A673 (cell line): ENCODE data around the gene IMMP2L. TPM values are rescaled to one million over a fixed set of nuclear protein-coding genes. Genes with fewer than 3 reads are reported as not detected.

Experiments used
- BruUV-seq: library from RNA; stranded (reverse); fragments of 400-500 nt; replicated peaks from 2 replicates; lab custom pipeline; 2021; lab: Mats Ljungman, UMichigan
- CTCF ChIA-PET: fragments of 300-600 bp; sonication (Branson Sonifier 250); formaldehyde crosslinking; loops from one replicate; lab custom pipeline; 2022; ENCODE audit warnings: antibody characterized with exemption; lab: Charles Lee
- POLR2A ChIA-PET: fragments of 300-600 bp; sonication (Branson Sonifier 250); formaldehyde crosslinking; loops from one replicate; lab custom pipeline; 2022; ENCODE audit warnings: antibody characterized with exemption; ENCODE audit not compliant: low non-redundant PET; lab: Charles Lee
- DNase-seq: peaks from one replicate; pipeline ENCODE4 v3.0.0-alpha.2; 2015; ENCODE audit warnings: low spot score
- H3K27ac ChIP-seq: fragments of 200-600 bp; sonication (generic); 2 replicates; pipeline ENCODE4 v1.5.1; 2016; ENCODE audit warnings: mixed run types, low read depth, mild to moderate bottlenecking, mixed read lengths, antibody characterized with exemption, low read length; ENCODE audit not compliant: poor library complexity, severe bottlenecking
- H3K27me3 ChIP-seq: fragments of 200-600 bp; sonication (generic); replicated peaks from 2 replicates; pipeline ENCODE4 v1.6.1; 2017; ENCODE audit warnings: mixed run types, low read depth, mild to moderate bottlenecking, mixed read lengths, antibody characterized with exemption, low read length; ENCODE audit not compliant: insufficient read depth, poor library complexity
- H3K36me3 ChIP-seq: fragments of 200-600 bp; sonication (generic); 2 replicates; pipeline ENCODE4 v1.6.1; 2016; ENCODE audit warnings: mixed run types, mild to moderate bottlenecking, mixed read lengths, antibody characterized with exemption, low read length; ENCODE audit not compliant: insufficient read depth, poor library complexity, severe bottlenecking
- H3K4me1 ChIP-seq: fragments of 200-600 bp; sonication (generic); 2 replicates; pipeline ENCODE4 v1.6.1; 2017; ENCODE audit warnings: mixed run types, mild to moderate bottlenecking, mixed read lengths, antibody characterized with exemption, low read length; ENCODE audit not compliant: insufficient read depth, poor library complexity, severe bottlenecking
- H3K4me3 ChIP-seq: fragments of 200-600 bp; sonication (generic); 2 replicates; pipeline ENCODE4 v1.5.1; 2016; ENCODE audit warnings: low read depth, mixed run types, mild to moderate bottlenecking, mixed read lengths, low read length; ENCODE audit not compliant: poor library complexity, severe bottlenecking
- H3K9me3 ChIP-seq: fragments of 200-600 bp; sonication (generic); 2 replicates; pipeline ENCODE4 v1.6.1; 2016; ENCODE audit warnings: mixed run types, low read depth, mild to moderate bottlenecking, mixed read lengths, antibody characterized with exemption, low read length; ENCODE audit not compliant: poor library complexity, severe bottlenecking
- EZH2 ChIP-seq: fragments of 200-600 bp; sonication (generic); IDR thresholded peaks from 2 replicates; pipeline ENCODE4 v1.6.1; 2017; ENCODE audit warnings: borderline replicate concordance, low read depth, mild to moderate bottlenecking, mixed read lengths, antibody characterized with exemption, low read length; ENCODE audit not compliant: poor library complexity, severe bottlenecking
- intact Hi-C: fragments of 100-400 bp; cut with micrococcal nuclease; formaldehyde crosslinking; loops from one replicate; pipeline ENCODE4 v1.10.0; 2022; ENCODE audit not compliant: unreplicated experiment
- total RNA-seq: library from RNA; stranded (reverse); gene quantifications from 2 replicates; pipeline ENCODE4 v1.2.3, GENCODE V29; 2021
- TF ChIP-seq, protein P1 (sequence below): fragments of 300-800, 200-600 bp; sonication (generic); conservative IDR thresholded peaks from 2 replicates; pipeline ENCODE4 v1.5.1; 2017; ENCODE audit warnings: low read depth, mild to moderate bottlenecking, antibody characterized with exemption, low read length, moderate library complexity, mixed read lengths

The IMMP2L gene
- total RNA-seq, 1 experiment from 2014 or later, result 10.0 TPM

DNA sequence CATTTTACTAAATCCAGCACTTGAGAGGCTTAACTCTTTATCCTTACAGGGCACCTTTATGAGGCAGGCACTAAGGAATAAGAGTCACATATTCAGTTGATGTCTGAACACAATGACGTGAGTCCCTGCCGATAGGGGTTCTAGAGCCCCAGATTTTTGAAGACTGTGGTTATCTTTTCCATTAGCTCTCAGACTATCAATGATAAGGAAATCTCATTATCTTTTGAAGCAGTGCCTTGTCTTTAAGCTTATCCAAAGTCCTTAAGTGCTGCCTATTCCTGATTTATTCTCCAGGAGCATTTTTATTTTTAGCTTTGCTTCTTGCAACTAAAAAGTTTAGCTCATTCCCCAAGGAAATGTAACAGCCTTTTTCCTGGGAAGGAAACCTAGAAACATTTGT is 915.5 kb downstream of the IMMP2L start:
- intact Hi-C loops, result no loop called here

DNA sequence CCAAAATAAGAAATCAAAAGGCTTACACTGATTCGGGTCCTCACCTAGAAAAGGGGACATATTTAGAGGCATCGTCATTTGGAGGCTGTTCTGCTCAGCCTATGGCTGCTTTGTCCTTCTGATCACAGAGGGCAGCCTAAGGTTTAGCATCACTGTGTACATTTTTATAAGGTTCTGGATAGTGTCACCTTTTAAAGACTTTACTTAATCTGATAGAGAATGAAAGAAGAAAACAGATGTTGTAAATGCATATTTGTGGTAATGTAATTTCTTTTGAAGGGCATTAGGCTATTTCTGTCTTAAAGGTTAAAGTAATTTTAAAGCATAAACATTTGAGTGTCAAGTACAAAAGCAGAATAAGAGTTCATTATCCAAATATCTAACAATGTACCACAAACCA is 916.7 kb downstream of the IMMP2L start:
- intact Hi-C loops, result no loop called here
- Histone ChIP-seq H3K9me3 (no peaks in the 10 kb centered on the region), H3K27ac (no peak overlapping the region), H3K4me1 (no peaks in the 10 kb centered on the region), H3K27me3 (no peaks in the 10 kb centered on the region), H3K4me3 (no peak overlapping the region), H3K36me3 (no peaks in the 10 kb centered on the region)
- TF ChIP-seq, protein P1, sequence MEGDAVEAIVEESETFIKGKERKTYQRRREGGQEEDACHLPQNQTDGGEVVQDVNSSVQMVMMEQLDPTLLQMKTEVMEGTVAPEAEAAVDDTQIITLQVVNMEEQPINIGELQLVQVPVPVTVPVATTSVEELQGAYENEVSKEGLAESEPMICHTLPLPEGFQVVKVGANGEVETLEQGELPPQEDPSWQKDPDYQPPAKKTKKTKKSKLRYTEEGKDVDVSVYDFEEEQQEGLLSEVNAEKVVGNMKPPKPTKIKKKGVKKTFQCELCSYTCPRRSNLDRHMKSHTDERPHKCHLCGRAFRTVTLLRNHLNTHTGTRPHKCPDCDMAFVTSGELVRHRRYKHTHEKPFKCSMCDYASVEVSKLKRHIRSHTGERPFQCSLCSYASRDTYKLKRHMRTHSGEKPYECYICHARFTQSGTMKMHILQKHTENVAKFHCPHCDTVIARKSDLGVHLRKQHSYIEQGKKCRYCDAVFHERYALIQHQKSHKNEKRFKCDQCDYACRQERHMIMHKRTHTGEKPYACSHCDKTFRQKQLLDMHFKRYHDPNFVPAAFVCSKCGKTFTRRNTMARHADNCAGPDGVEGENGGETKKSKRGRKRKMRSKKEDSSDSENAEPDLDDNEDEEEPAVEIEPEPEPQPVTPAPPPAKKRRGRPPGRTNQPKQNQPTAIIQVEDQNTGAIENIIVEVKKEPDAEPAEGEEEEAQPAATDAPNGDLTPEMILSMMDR, result no peak
- TF ChIP-seq EZH2, result no peak
- ChIA-PET POLR2A (no interaction called here), CTCF (no interaction called here)
- DNase-seq, result no peak
- BruUV-seq, result no TSS peak

More for the DNA sequence above, 915.5 kb downstream of the IMMP2L start:
- ChIA-PET POLR2A (no interaction called here), CTCF (interaction anchor here (0.7 kb wide), 1 partner anchor 51 kb away, joined by 4 read pairs; no protein-coding TSS in a partner anchor)
- Histone ChIP-seq H3K4me3 (no peak overlapping the region), H3K27me3 (no peaks in the 10 kb centered on the region), H3K4me1 (no peaks in the 10 kb centered on the region), H3K27ac (no peak overlapping the region), H3K36me3 (no peaks in the 10 kb centered on the region), H3K9me3 (no peaks in the 10 kb centered on the region)
- TF ChIP-seq, protein P1, result no peak
- TF ChIP-seq EZH2, result no peak
- DNase-seq, result no peak
- no TSS peak for BruUV-seq

DNA sequence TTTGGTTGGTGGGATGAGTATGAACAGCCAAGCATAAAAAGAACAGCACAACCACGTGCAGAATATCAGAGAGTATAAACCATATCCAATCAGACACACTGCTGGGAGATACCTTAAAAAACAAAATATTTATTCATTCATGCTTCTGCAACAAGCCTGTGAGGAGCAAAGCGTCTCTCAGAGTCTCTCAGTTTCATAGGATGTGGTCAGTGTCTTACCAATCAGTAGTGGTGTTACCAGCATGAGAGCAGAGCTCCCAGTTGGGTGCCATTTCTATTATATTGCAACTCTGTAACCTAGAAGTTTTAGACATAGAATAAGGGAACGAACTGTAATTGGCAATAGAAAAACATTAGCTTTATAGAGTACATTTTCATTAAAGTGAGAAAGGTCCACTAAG is 917.2 kb downstream of the IMMP2L start:
- CTCF ChIA-PET, result no interaction called here
- intact Hi-C loops, result no loop called here

More for the DNA sequence above, 917.2 kb downstream of the IMMP2L start:
- no peaks in the 10 kb centered on the region for H3K4me1 ChIP-seq
- no peaks in the 10 kb centered on the region for H3K27me3 ChIP-seq
- BruUV-seq, result no TSS peak
- no peak overlapping the region for H3K27ac ChIP-seq
- TF ChIP-seq, protein P1, result no peak
- no peak for TF ChIP-seq EZH2
- POLR2A ChIA-PET, result no interaction called here
- no peak overlapping the region for H3K4me3 ChIP-seq
- no peak for DNase-seq
- no peaks in the 10 kb centered on the region for H3K36me3 ChIP-seq
- no peaks in the 10 kb centered on the region for H3K9me3 ChIP-seq
